Body of pancreas (tissue), 4 donors: ENCODE results near the gene PI4K2B.

Experiments used
- CTCF ChIP-seq, 7 experiments: fragments of 450-650 bp in 4 of 7; fragments of 200-600 bp in 3 of 7; sonication (generic) in 3 of 7; IDR thresholded peaks; one replicate each; pipeline ENCODE4 v1.5.1; 2016 to 2019; ENCODE audit warnings: antibody characterized with exemption in 7 of 7
- POLR2A ChIP-seq, 3 donors: fragments of 450-650 bp; IDR thresholded peaks; one replicate each; pipeline ENCODE4 v1.6.1; 2016; ENCODE audit warnings: antibody characterized with exemption in 3 of 3, mild to moderate bottlenecking in 2 of 3

- TF ChIP-seq CTCF (IDR thresholded peaks at IDR 0.05) (no peak), POLR2A (IDR thresholded peaks at IDR 0.05) (no peak)
Measured at GRCh38 chr4:25190407-25190806, 43.4 kb upstream of the PI4K2B start.
